Activated T-helper 1 cell treated with Interleukin-2 at 50 U/mL for 16 hours (primary cell): ENCODE results near the gene ESPL1.
"Not testable (repeated sequence)": the region's sequence is repeated elsewhere in the genome, so short reads cannot be mapped to it uniquely, and the experiment has no call there.

ENCODE experiments used
- DNase-seq: peaks from one replicate; pipeline ENCODE4 v3.0.0-alpha.2; 2020; ENCODE audit warnings: low read depth

ESPL1 gene

GRCh38 chr12:53300187-53300586 is 32.1 kb downstream of the ESPL1 start:
- no peak for DNase-seq

GRCh38 chr12:53302903-53303302 is 34.8 kb downstream of the ESPL1 start:
- DNase-seq: no peak

- no peak for DNase-seq
These were observed 38.7 kb downstream of the ESPL1 start for GRCh38 chr12:53306826-53307225.

- DNase-seq: no peak
These were observed 40.2 kb downstream of the ESPL1 start for GRCh38 chr12:53308276-53308675.

- no peak for DNase-seq
These were observed 45.9 kb downstream of the ESPL1 start for GRCh38 chr12:53313996-53314395.

GRCh38 chr12:53320352-53321195 is 52.5 kb downstream of the ESPL1 start:
- DNase-seq: no peak

GRCh38 chr12:53324113-53324778 is 56.1 kb downstream of the ESPL1 start:
- peak; percentile 32 for DNase-seq

- DNase-seq: peak; percentile 78
These were observed 56.8 kb downstream of the ESPL1 start for GRCh38 chr12:53324779-53325510.

- no peak for DNase-seq
These were observed 57.5 kb downstream of the ESPL1 start for GRCh38 chr12:53325511-53326061.

GRCh38 chr12:53326460-53327185 is 58.5 kb downstream of the ESPL1 start:
- no peak for DNase-seq

GRCh38 chr12:53327435-53328042 is 59.4 kb downstream of the ESPL1 start:
- DNase-seq: no peak

GRCh38 chr12:53328043-53328435 is 59.9 kb downstream of the ESPL1 start:
- no peak for DNase-seq

GRCh38 chr12:53330671-53331070 is 62.6 kb downstream of the ESPL1 start:
- DNase-seq: no peak

- DNase-seq: not testable (repeated sequence)
These were observed 64.2 kb downstream of the ESPL1 start for GRCh38 chr12:53332339-53332738.

GRCh38 chr12:53332744-53333143 is 64.6 kb downstream of the ESPL1 start:
- DNase-seq: no peak

GRCh38 chr12:53333289-53333688 is 65.2 kb downstream of the ESPL1 start:
- DNase-seq: no peak

- no peak for DNase-seq
These were observed 65.7 kb downstream of the ESPL1 start for GRCh38 chr12:53333845-53334244.

- no peak for DNase-seq
These were observed 66.7 kb downstream of the ESPL1 start for GRCh38 chr12:53334822-53335221.

- DNase-seq: no peak
These were observed 68.1 kb downstream of the ESPL1 start, which contains the start of gene SP7 for GRCh38 chr12:53336181-53336681. Gene SP7, minus strand, starts transcription at chr12:53336354. Its CDS starts 708 bp downstream, at chr12:53335646.

GRCh38 chr12:53338017-53338416 is 69.9 kb downstream of the ESPL1 start:
- no peak for DNase-seq

GRCh38 chr12:53338916-53339315 is 70.8 kb downstream of the ESPL1 start:
- no peak for DNase-seq
